H1 (cell line): ENCODE measurements around the gene SERINC5. TPM values are rescaled to one million over a fixed set of nuclear protein-coding genes. Genes with fewer than 3 reads are reported as not detected.

Source experiments
- CTCF ChIA-PET: fragments of 300-600 bp; sonication (Branson Sonifier 250); formaldehyde crosslinking; loops from one replicate; lab custom pipeline; 2021; ENCODE audit not compliant: partially characterized antibody; lab: Charles Lee
- POLR2A ChIA-PET: fragments of 300-600 bp; sonication (Branson Sonifier 250); formaldehyde crosslinking; loops from one replicate; lab custom pipeline; 2021; ENCODE audit warnings: inconsistent platforms; ENCODE audit not compliant: partially characterized antibody; lab: Charles Lee
- DNase-seq, 2 experiments: peaks; one replicate each; pipeline versions ENCODE4 v3.0.0 to v3.0.0-alpha.2; 2010 to 2022; ENCODE audit warnings: low spot score in 2 of 2, low read depth in 1 of 2, mixed read lengths in 1 of 2
- FAIRE-seq: peaks from 2 replicates; lab custom pipeline; 2011; peaks lifted over from hg19 to GRCh38; lab: Jason Lieb, UNC
- H2AFZ ChIP-seq: 2 replicates; pipeline ENCODE4 v1.8.1; 2012; ENCODE audit warnings: low read length, inconsistent platforms
- H2AK5ac ChIP-seq: 2 replicates; pipeline ENCODE4 v1.6.1; 2013; ENCODE audit warnings: low read depth, low read length
- H2BK120ac ChIP-seq: replicated peaks from 2 replicates; pipeline ENCODE3; 2013; ENCODE audit warnings: low read depth, low read length, inconsistent platforms
- H2BK12ac ChIP-seq: 2 replicates; pipeline ENCODE4 v1.6.1; 2013; ENCODE audit warnings: low read depth, low read length
- H2BK15ac ChIP-seq: 2 replicates; pipeline ENCODE4 v1.6.1; 2013; ENCODE audit warnings: low read length
- H2BK20ac ChIP-seq: 2 replicates; pipeline ENCODE4 v1.6.1; 2013; ENCODE audit warnings: low read length
- H2BK5ac ChIP-seq: 2 replicates; pipeline ENCODE4 v1.6.1; 2013; ENCODE audit warnings: low read depth, low read length
- H3K14ac ChIP-seq: 2 replicates; pipeline ENCODE4 v1.6.1; 2013; ENCODE audit warnings: inconsistent platforms; ENCODE audit not compliant: insufficient read length
- H3K18ac ChIP-seq: 2 replicates; pipeline ENCODE4 v1.6.1; 2013; ENCODE audit warnings: low read length; ENCODE audit errors: extremely low read depth
- H3K23ac ChIP-seq: 2 replicates; pipeline ENCODE4 v1.6.1; 2013; ENCODE audit warnings: inconsistent platforms; ENCODE audit not compliant: insufficient read length
- H3K23me2 ChIP-seq: 2 replicates; pipeline ENCODE4 v1.6.1; 2013; ENCODE audit warnings: low read depth, low read length
- H3K27ac ChIP-seq: 2 replicates; pipeline ENCODE4 v1.6.1; 2011; ENCODE audit warnings: low read depth, low read length, inconsistent platforms
- H3K27me3 ChIP-seq, 4 experiments: replicated peaks in 1 of 4; 1 replicate in 1 of 4; 2 replicates in 3 of 4; pipeline versions ENCODE4 v1.6.1 to v1.8.1; 2011 to 2013; ENCODE audit warnings: low read length in 3 of 4, mild to moderate bottlenecking in 3 of 4, inconsistent platforms in 2 of 4, mixed read lengths in 2 of 4, moderate library complexity in 1 of 4; ENCODE audit not compliant: control insufficient read depth in 3 of 4, insufficient read depth in 3 of 4; ENCODE audit errors: extremely low read depth in 1 of 4
- H3K36me3 ChIP-seq, 4 experiments: 2 replicates each; pipeline versions ENCODE4 v1.6.1 to v1.8.1; 2011 to 2013; ENCODE audit warnings: mild to moderate bottlenecking in 4 of 4, low read length in 3 of 4, moderate library complexity in 2 of 4, control low read depth in 1 of 4, inconsistent platforms in 1 of 4; ENCODE audit not compliant: insufficient read depth in 4 of 4, control insufficient read depth in 2 of 4
- H3K4ac ChIP-seq: replicated peaks from 2 replicates; pipeline ENCODE3; 2013; ENCODE audit warnings: low read length, low read depth, mixed read lengths, inconsistent platforms; ENCODE audit not compliant: insufficient read length
- H3K4me1 ChIP-seq, 4 experiments: replicated peaks in 1 of 4; 1 replicate in 1 of 4; 2 replicates in 3 of 4; pipeline versions ENCODE4 v1.6.1 to v1.8.1; 2011 to 2013; ENCODE audit warnings: low read length in 3 of 4, inconsistent platforms in 2 of 4, mixed read lengths in 1 of 4; ENCODE audit not compliant: insufficient read depth in 4 of 4, control insufficient read depth in 3 of 4
- H3K4me2 ChIP-seq, 2 experiments: 2 replicates each; pipeline versions ENCODE4 v1.6.1 to v1.8.1; 2011 to 2013; ENCODE audit warnings: low read depth in 2 of 2, low read length in 2 of 2, control low read depth in 1 of 2, inconsistent platforms in 1 of 2, mild to moderate bottlenecking in 1 of 2; ENCODE audit not compliant: insufficient read depth in 1 of 2
- H3K4me3 ChIP-seq, 4 experiments: fragments of 200-600, 300-600 bp in 1 of 4; sonication (generic), shearing (Covaris generic), sonication (Bioruptor Twin) in 1 of 4; 2 replicates each; pipeline versions ENCODE4 v1.5.1 to v1.8.1; 2011 to 2016; ENCODE audit warnings: low read length in 4 of 4, low read depth in 3 of 4, control low read depth in 2 of 4, inconsistent platforms in 2 of 4, mild to moderate bottlenecking in 2 of 4, mixed read lengths in 1 of 4, moderate library complexity in 1 of 4; ENCODE audit not compliant: insufficient read depth in 2 of 4; ENCODE audit errors: extremely low read depth in 1 of 4
- H3K56ac ChIP-seq: replicated peaks from 2 replicates; pipeline ENCODE3; 2013; ENCODE audit warnings: low read depth, mild to moderate bottlenecking, mixed read lengths, low read length, inconsistent platforms; ENCODE audit not compliant: insufficient read length
- H3K79me1 ChIP-seq: 2 replicates; pipeline ENCODE4 v1.6.1; 2013; ENCODE audit warnings: low read depth, low read length, control low read depth
- H3K79me2 ChIP-seq, 2 experiments: 2 replicates each; pipeline versions ENCODE4 v1.6.1 to v1.8.1; 2012 to 2013; ENCODE audit warnings: low read length in 2 of 2, mild to moderate bottlenecking in 2 of 2, inconsistent platforms in 1 of 2; ENCODE audit not compliant: insufficient read depth in 2 of 2, control insufficient read depth in 1 of 2
- H3K9ac ChIP-seq, 4 experiments: replicated peaks in 1 of 4; 1 replicate in 1 of 4; 2 replicates in 3 of 4; pipeline versions ENCODE4 v1.6.1 to v1.8.1; 2011 to 2013; ENCODE audit warnings: low read depth in 3 of 4, low read length in 3 of 4, control low read depth in 2 of 4, mild to moderate bottlenecking in 2 of 4, moderate library complexity in 2 of 4, inconsistent platforms in 1 of 4; ENCODE audit errors: extremely low read depth in 1 of 4
- H3K9me3 ChIP-seq, 2 experiments: 2 replicates each; pipeline versions ENCODE4 v1.6.1 to v1.8.1; 2012 to 2013; ENCODE audit warnings: mild to moderate bottlenecking in 2 of 2, moderate library complexity in 2 of 2, control low read depth in 1 of 2, inconsistent platforms in 1 of 2, low read depth in 1 of 2, low read length in 1 of 2, mixed read lengths in 1 of 2; ENCODE audit not compliant: insufficient read depth in 2 of 2
- H4K20me1 ChIP-seq, 2 experiments: replicated peaks in 1 of 2; 2 replicates each; pipeline versions ENCODE3 to v1.8.1; 2011 to 2013; ENCODE audit warnings: inconsistent platforms in 2 of 2, low read length in 2 of 2, mild to moderate bottlenecking in 1 of 2; ENCODE audit not compliant: insufficient read depth in 2 of 2, control insufficient read depth in 1 of 2
- H4K5ac ChIP-seq: 2 replicates; pipeline ENCODE4 v1.6.1; 2013; ENCODE audit warnings: low read length, low read depth, mixed read lengths, inconsistent platforms; ENCODE audit not compliant: insufficient read length
- H4K8ac ChIP-seq: 2 replicates; pipeline ENCODE4 v1.8.0; 2013; ENCODE audit warnings: mild to moderate bottlenecking, moderate library complexity, low read length, inconsistent platforms; ENCODE audit not compliant: insufficient read depth; ENCODE audit errors: extremely low read depth
- H4K91ac ChIP-seq: replicated peaks from 2 replicates; pipeline ENCODE3; 2013; ENCODE audit warnings: low read length, mixed read lengths, inconsistent platforms; ENCODE audit not compliant: insufficient read length
- CBX8 ChIP-seq: fragments of 300-800, 300-1000 bp; sonication (generic); IDR thresholded peaks from 2 replicates; pipeline ENCODE4 v1.7.1; 2016; ENCODE audit warnings: low read depth, low read length, borderline replicate concordance
- JUN ChIP-seq: IDR thresholded peaks from 2 replicates; pipeline ENCODE4 v1.6.1; 2011; ENCODE audit warnings: low read depth, mild to moderate bottlenecking, improper control_type of control experiment, low read length
- KDM4A ChIP-seq: IDR thresholded peaks from one replicate; pipeline ENCODE4 v1.7.1; 2012; ENCODE audit warnings: low read depth, mild to moderate bottlenecking, moderate library complexity, low read length, inconsistent platforms; ENCODE audit not compliant: severe bottlenecking
- NANOG ChIP-seq: IDR thresholded peaks from 2 replicates; pipeline ENCODE4 v1.6.1; 2011; ENCODE audit warnings: low read length, low read depth, mild to moderate bottlenecking, inconsistent platforms; ENCODE audit not compliant: insufficient read depth, poor library complexity, severe bottlenecking
- RNF2 ChIP-seq: fragments of 200-900, 300-1000 bp; sonication (generic); IDR thresholded peaks from 2 replicates; pipeline ENCODE4 v1.7.1; 2016; ENCODE audit warnings: borderline replicate concordance, low read depth, mild to moderate bottlenecking, antibody characterized with exemption, low read length; ENCODE audit not compliant: poor library complexity, severe bottlenecking; ENCODE audit errors: missing control alignments
- RXRA ChIP-seq: IDR thresholded peaks from 2 replicates; pipeline ENCODE4 v1.6.1; 2011; ENCODE audit warnings: low read depth, mild to moderate bottlenecking, low read length, moderate library complexity; ENCODE audit not compliant: insufficient read depth
- TEAD4 ChIP-seq: IDR thresholded peaks from 2 replicates; pipeline ENCODE4 v1.6.1; 2012; ENCODE audit warnings: low read depth, low read length, inconsistent platforms, mixed read lengths
- WGBS, 2 experiments: shearing (Covaris generic) in 1 of 2; methylation state at CpG; one replicate each; pipeline versions ENCODE4 v1.1.6 to v1.1.7; 2013 to 2015; ENCODE audit warnings: low lambda C conversion rate in 2 of 2, mixed read lengths in 2 of 2, inconsistent platforms in 1 of 2, low coverage in 1 of 2, missing lambda C conversion rate in 1 of 2; ENCODE audit not compliant: insufficient replicate concordance in 2 of 2, insufficient coverage in 1 of 2, insufficient read length in 1 of 2; ENCODE audit errors: extremely low coverage in 1 of 2, missing lambda C conversion rate in 1 of 2; 5-methylcytosine and 5-hydroxymethylcytosine counted together
- polyA plus RNA-seq, 7 experiments: library from polyadenylated mRNA; depleted of rRNA in 3 of 7; stranded (reverse) in 5 of 7; unstranded in 2 of 7; fragments of >200 nt in 5 of 7; fragments of 200-250 nt in 2 of 7; gene quantifications; 1 replicate in 5 of 7; 2 replicates in 1 of 7; 4 replicates in 1 of 7; pipeline versions ENCODE4 v1.2.1 to v1.2.3, GENCODE V29; 2011 to 2013; ENCODE audit warnings: missing spikeins in 2 of 7, mixed read lengths in 2 of 7
- total RNA-seq: library from RNA; stranded (reverse); fragmentation: NEBNext Ultra II Directional; extraction: Animal tissue kit (Norgen Biotek cat#: 25700); gene quantifications from 2 replicates; pipeline ENCODE4 v1.2.1, GENCODE V29; 2021

Gene SERINC5
- total and polyA plus RNA-seq, 2 of the 8 experiments (the other 6 are each of a cell fraction or from before 2014, with no cell fraction given), result 32.2 to 149 TPM

DNA sequence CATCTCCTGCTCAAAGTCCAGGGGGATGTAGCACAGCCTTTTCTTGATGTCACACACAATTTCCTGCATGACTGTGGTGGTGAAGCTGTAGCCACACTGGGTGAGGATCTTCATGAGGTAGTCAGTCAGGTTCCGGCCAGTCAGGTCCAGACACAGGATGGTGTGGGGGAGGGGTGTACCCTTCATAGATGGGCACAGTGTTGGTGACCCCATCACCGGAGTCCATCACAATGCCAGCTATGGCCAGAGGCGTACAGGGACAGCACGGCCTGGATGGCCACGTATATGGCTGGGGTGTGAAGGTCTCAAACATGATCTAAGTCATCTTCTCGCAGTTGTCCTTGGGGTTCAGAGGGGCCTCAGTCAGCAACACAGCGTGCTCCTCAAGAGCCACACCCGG lies 44.3 kb upstream of the SERINC5 start:
- 88% methylated on average over 7 of the region's 8 CpGs; no CpG with 5 or more reads in 1 of the 2 experiments for WGBS, 2 experiments
- H3K18ac ChIP-seq, result no peak overlapping the region
- no peak overlapping the region for H2BK5ac ChIP-seq
- POLR2A ChIA-PET, result no interaction called here
- H3K79me1 ChIP-seq, result no peaks in the 10 kb centered on the region
- H2BK12ac ChIP-seq, result no peak overlapping the region
- no peak overlapping the region for H2BK15ac ChIP-seq
- H4K5ac ChIP-seq, result no peak overlapping the region
- H3K36me3 ChIP-seq, result no peaks in the 10 kb centered on the region
- H3K23ac ChIP-seq, result no peak overlapping the region
- H4K8ac ChIP-seq, result peak overlapping the region; percentile 25; the same call in 1 of the 2 replicates
- H4K91ac ChIP-seq, result no peak overlapping the region
- H2AFZ ChIP-seq, result no peak overlapping the region
- TF ChIP-seq KDM4A (no peak), CBX8 (no peak), NANOG (no peak), JUN (no peak), RNF2 (no peak), RXRA (no peak), TEAD4 (no peak)
- CTCF ChIA-PET, result no interaction called here
- no peaks in the 10 kb centered on the region for H3K79me2 ChIP-seq
- H3K4ac ChIP-seq, result no peak overlapping the region
- H2AK5ac ChIP-seq, result 0 out of 2 replicates have a peak overlapping the region, but pooled peaks have one; percentile 75
- no peaks in the 10 kb centered on the region for H3K23me2 ChIP-seq
- H3K4me3 ChIP-seq, result no peak overlapping the region
- H2BK20ac ChIP-seq, result no peak overlapping the region
- H3K9me3 ChIP-seq, result peaks cover 0 to 4% of the 10 kb centered on the region in 2 experiments; a peak in 1 of 4 replicates
- H3K27ac ChIP-seq, result no peak overlapping the region
- H3K56ac ChIP-seq, result no peak overlapping the region
- H2BK120ac ChIP-seq, result no peak overlapping the region
- no peak overlapping the region for H3K9ac ChIP-seq
- no peaks in the 10 kb centered on the region; a peak in 1 of 7 replicates for H3K4me1 ChIP-seq
- H3K14ac ChIP-seq, result no peak overlapping the region
- H3K27me3 ChIP-seq, result no peaks in the 10 kb centered on the region
- DNase-seq (no peak), FAIRE-seq (no peak)
- H3K4me2 ChIP-seq, result no peak overlapping the region
- H4K20me1 ChIP-seq, result no peaks in the 10 kb centered on the region
